ENCODE measurements around the gene B3GALT5.

B3GALT5 gene

GRCh38 chr21:39707316-39707715 lies 94.6 kb downstream of the B3GALT5 start:
- no peak for DNase-seq

DNA sequence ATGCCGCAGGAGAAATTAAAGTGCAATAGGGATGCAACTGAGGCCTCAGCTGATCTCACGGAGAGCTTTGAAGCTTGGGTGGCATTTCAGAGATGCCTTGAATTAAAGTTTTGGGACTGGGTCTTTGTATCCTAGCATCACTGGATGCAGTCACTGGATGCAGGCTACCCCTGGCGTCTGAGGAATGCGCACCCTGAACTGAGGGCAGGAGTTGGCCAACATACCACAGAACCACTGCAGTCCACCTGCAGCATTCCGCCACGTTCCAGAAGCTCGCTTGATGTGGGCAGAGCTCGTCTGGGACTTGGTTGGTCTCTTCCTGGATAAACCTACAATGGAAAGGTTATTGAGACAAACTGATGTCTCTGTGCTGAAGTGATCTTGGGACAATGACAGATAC lies 98.1 kb downstream of the B3GALT5 start:
- DNase-seq, result no peak

- DNase-seq, result no peak
Measured at GRCh38 chr21:39712273-39712672, 99.5 kb downstream of the B3GALT5 start.

GRCh38 chr21:39712976-39713375 lies 100.2 kb downstream of the B3GALT5 start:
- peak; percentile 90 for DNase-seq

DNA sequence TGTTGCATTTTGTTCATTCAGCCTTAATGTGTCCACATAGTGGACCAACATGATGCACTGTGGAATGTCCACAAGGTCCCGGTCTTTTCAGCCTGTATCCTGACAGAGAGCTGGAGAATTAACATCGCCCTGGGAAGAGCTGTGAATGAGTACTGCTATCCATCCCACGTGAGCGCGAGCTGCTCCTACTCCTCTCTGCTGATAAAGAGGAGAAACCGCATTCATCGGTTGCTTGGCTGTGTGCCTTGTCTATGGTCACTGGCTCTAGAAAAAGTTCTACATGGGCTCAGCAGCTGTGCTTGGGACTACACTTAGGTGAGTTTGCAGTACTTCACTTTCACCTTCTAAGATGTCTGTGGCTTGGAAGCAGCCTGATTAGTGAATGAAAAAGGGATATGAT lies 101.2 kb downstream of the B3GALT5 start:
- DNase-seq, result peak; percentile 5

DNA sequence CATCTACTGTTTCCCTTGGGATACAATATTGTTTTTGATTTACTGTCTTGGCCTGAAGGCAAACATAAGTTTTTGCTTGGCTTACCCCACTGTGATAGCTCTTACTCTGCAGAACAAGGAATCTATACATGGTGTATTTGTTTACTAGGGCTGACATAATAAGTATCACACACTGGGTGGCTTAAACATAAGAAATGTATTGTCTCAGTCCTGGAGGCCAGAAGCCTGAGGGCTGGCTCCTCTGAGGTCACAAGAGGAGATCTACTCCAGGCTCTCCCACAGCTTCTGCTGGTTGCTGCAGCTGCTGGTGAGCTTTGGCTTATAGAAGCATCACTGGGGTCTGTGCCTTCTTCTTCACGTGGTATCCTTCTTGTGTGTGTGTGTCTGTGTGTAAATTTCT lies 101.6 kb downstream of the B3GALT5 start:
- DNase-seq, result peak; percentile 7

DNA sequence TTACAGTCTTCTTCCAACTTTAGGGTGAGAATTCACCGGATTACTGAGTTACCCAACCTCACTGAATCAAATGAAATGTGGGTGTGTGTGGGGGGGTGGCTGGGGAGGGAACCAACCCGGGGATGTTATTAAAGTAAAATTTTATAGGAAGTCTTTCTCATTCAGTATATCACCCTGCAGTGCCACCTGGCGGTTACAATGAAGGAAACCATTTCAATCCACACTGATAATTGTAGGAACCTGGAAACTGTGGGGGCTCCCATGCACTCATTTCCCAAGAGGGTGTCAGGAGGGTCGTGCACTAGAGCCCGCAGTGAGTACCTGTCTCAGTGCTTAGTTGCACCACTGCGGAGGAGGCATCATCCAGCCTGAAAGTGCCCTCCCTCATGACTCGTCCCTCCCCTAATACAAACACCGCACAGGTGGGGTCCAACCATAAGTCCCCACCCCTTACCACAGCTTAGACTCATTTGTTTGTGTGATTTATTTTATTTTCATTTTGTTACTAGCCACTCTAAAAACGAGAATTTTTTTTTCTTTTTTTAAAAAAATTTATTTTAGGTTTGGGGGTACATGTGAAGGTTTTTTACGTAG lies 103.2 kb downstream of the B3GALT5 start:
- DNase-seq, result peak; percentile 73

DNA sequence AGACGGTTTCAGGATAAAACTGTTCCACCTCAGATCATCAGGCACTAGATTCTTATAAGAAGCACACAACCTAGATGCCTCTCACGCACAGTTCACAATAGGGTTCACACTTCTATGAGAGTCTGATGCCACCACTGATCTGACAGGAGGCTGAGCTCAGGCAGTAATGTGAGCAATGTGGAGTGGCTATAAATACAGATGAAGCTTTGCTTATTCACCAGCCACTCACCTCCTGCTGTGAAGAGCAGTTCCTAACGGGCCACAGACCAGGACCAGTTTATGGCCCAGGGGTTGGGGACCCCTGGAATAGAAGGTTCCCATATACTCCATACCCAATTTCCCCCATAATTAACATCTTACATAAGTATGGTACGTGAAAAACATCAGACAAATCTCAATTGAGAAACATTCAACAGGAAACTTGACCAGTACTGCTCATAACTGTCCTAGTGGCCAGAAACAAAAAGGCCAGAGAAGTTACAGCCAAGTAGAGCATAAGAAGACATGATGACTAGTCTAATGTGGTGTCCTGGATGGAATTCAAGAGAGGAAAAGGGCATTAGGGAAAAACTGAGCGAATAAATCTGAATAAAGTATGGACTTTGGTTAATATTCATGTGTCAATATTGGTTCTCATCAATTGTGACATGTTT lies 107.5 kb downstream of the B3GALT5 start:
- peak; percentile 22 for DNase-seq

DNA sequence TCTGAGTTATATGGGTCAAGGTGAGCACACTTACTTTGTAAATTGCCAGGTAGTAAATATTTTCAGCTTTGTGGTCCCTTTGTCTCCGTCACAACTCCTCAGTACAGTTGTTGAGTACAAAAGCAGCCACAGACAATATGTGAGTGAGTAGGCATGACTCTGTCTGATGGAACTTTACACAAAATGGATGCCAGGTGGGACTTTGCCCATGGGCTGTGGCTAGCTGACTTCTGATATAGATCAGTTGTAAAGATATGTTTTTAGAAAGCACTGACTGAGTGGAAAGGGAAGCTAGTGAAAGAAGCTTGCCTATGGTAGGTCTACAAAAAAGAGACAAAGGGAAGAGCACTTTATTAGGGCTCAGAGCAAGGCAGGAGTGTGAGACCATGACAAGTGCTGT lies 109.1 kb downstream of the B3GALT5 start:
- no peak for DNase-seq
